H9 (cell line): ENCODE measurements around the gene DAB2IP. TPM values are rescaled to one million over a fixed set of nuclear protein-coding genes. Genes with fewer than 3 reads are reported as not detected.

Experiments
- DNase-seq: peaks from one replicate; pipeline ENCODE4 v3.0.0-alpha.2; 2017
- H2AFZ ChIP-seq: one replicate; pipeline ENCODE4 v1.6.1; 2013; ENCODE audit warnings: mild to moderate bottlenecking, low read length, control low read depth, moderate library complexity
- H2AK5ac ChIP-seq: 2 replicates; pipeline ENCODE4 v1.6.1; 2013; ENCODE audit warnings: low read length, control low read depth, mixed read lengths; ENCODE audit not compliant: insufficient read length
- H2BK120ac ChIP-seq: one replicate; pipeline ENCODE4 v1.6.1; 2013; ENCODE audit warnings: low read depth, mild to moderate bottlenecking, low read length, control low read depth, inconsistent platforms; ENCODE audit not compliant: poor library complexity, severe bottlenecking
- H2BK12ac ChIP-seq: 2 replicates; pipeline ENCODE4 v1.6.1; 2013; ENCODE audit warnings: low read length, control low read depth, mixed read lengths, low read depth; ENCODE audit not compliant: insufficient read length
- H2BK15ac ChIP-seq: 2 replicates; pipeline ENCODE4 v1.6.1; 2013; ENCODE audit warnings: low read depth, low read length, control low read depth
- H2BK20ac ChIP-seq: one replicate; pipeline ENCODE4 v1.6.1; 2013; ENCODE audit warnings: low read depth, mild to moderate bottlenecking, low read length, control low read depth, inconsistent platforms; ENCODE audit not compliant: poor library complexity, severe bottlenecking
- H2BK5ac ChIP-seq: 2 replicates; pipeline ENCODE4 v1.6.1; 2013; ENCODE audit warnings: low read length, control low read depth, mixed read lengths; ENCODE audit not compliant: insufficient read length
- H3K14ac ChIP-seq: 2 replicates; pipeline ENCODE4 v1.6.1; 2013; ENCODE audit warnings: low read length, control low read depth; ENCODE audit not compliant: insufficient read depth
- H3K18ac ChIP-seq: 2 replicates; pipeline ENCODE4 v1.6.1; 2013; ENCODE audit warnings: low read depth, mild to moderate bottlenecking, mixed read lengths, low read length, control low read depth; ENCODE audit not compliant: insufficient read length
- H3K23ac ChIP-seq: 2 replicates; pipeline ENCODE4 v1.6.1; 2013; ENCODE audit warnings: low read length, control low read depth, mixed read lengths, low read depth; ENCODE audit not compliant: insufficient read length
- H3K23me2 ChIP-seq: 2 replicates; pipeline ENCODE4 v1.6.1; 2013; ENCODE audit warnings: low read depth, mild to moderate bottlenecking, mixed read lengths, low read length, control low read depth; ENCODE audit not compliant: insufficient read length, poor library complexity, severe bottlenecking
- H3K27ac ChIP-seq: 2 replicates; pipeline ENCODE4 v1.5.1; 2013; ENCODE audit warnings: low read length, control low read depth, mixed read lengths, low read depth; ENCODE audit not compliant: insufficient read length
- H3K27me3 ChIP-seq: 2 replicates; pipeline ENCODE4 v1.6.1; 2013; ENCODE audit warnings: low read length, control low read depth, inconsistent platforms; ENCODE audit not compliant: insufficient read depth
- H3K4ac ChIP-seq: 2 replicates; pipeline ENCODE4 v1.6.1; 2013; ENCODE audit warnings: low read depth, mild to moderate bottlenecking, control low read depth, inconsistent platforms, low read length, moderate library complexity
- H3K4me1 ChIP-seq: 2 replicates; pipeline ENCODE4 v1.6.1; 2013; ENCODE audit warnings: low read length, control low read depth, inconsistent platforms; ENCODE audit not compliant: insufficient read depth
- H3K4me2 ChIP-seq: 2 replicates; pipeline ENCODE4 v1.6.1; 2013; ENCODE audit warnings: low read length, control low read depth, mixed read lengths; ENCODE audit not compliant: insufficient read length, insufficient read depth
- H3K56ac ChIP-seq: 2 replicates; pipeline ENCODE4 v1.6.1; 2013; ENCODE audit warnings: low read depth, mild to moderate bottlenecking, mixed read lengths, low read length, control low read depth; ENCODE audit not compliant: insufficient read length
- H3K79me1 ChIP-seq: 2 replicates; pipeline ENCODE4 v1.6.1; 2013; ENCODE audit warnings: low read depth, mild to moderate bottlenecking, moderate library complexity, low read length, control low read depth, inconsistent platforms; ENCODE audit not compliant: insufficient read depth, poor library complexity, severe bottlenecking
- H3K79me2 ChIP-seq: 2 replicates; pipeline ENCODE4 v1.6.1; 2013; ENCODE audit warnings: low read length, control low read depth, inconsistent platforms; ENCODE audit not compliant: insufficient read depth
- H3K9ac ChIP-seq: 2 replicates; pipeline ENCODE4 v1.6.1; 2013; ENCODE audit warnings: low read length, control low read depth, mixed read lengths; ENCODE audit not compliant: insufficient read length; ENCODE audit errors: extremely low read depth
- H3K9me3 ChIP-seq: one replicate; pipeline ENCODE4 v1.6.1; 2013; ENCODE audit warnings: low read depth, low read length, inconsistent platforms; ENCODE audit not compliant: control insufficient read depth
- H3T11ph ChIP-seq: one replicate; pipeline ENCODE4 v1.6.1; 2013; ENCODE audit warnings: mild to moderate bottlenecking, low read length, control low read depth, inconsistent platforms
- H4K20me1 ChIP-seq: one replicate; pipeline ENCODE4 v1.6.1; 2013; ENCODE audit not compliant: control insufficient read depth, insufficient read length, insufficient read depth
- H4K5ac ChIP-seq: 2 replicates; pipeline ENCODE4 v1.6.1; 2013; ENCODE audit warnings: low read depth, mild to moderate bottlenecking, mixed read lengths, low read length, control low read depth; ENCODE audit not compliant: insufficient read length
- H4K8ac ChIP-seq: replicated peaks from 2 replicates; pipeline ENCODE4 v1.6.1; 2013; ENCODE audit warnings: low read length, control low read depth, mixed read lengths, low read depth; ENCODE audit not compliant: insufficient read length
- H4K91ac ChIP-seq: 2 replicates; pipeline ENCODE4 v1.6.1; 2013; ENCODE audit warnings: low read depth, mild to moderate bottlenecking, moderate library complexity, mixed read lengths, low read length, control low read depth; ENCODE audit not compliant: insufficient read length
- H3K27ac Mint-ChIP-seq, 3 experiments: 2 replicates in 2 of 3; 3 replicates in 1 of 3; pipeline ENCODE4 v1.8.0; 2020 to 2021; ENCODE audit warnings: mixed read lengths in 3 of 3, mild to moderate bottlenecking in 1 of 3, moderate library complexity in 1 of 3
- H3K27me3 Mint-ChIP-seq: 2 replicates; pipeline ENCODE4 v1.8.0; 2021; ENCODE audit warnings: low read depth, mild to moderate bottlenecking, moderate library complexity, mixed read lengths
- H3K36me3 Mint-ChIP-seq, 3 experiments: 2 replicates in 2 of 3; 3 replicates in 1 of 3; pipeline ENCODE4 v1.8.0; 2020 to 2021; ENCODE audit warnings: low read depth in 3 of 3, mixed read lengths in 3 of 3; ENCODE audit not compliant: insufficient read depth in 1 of 3
- H3K4me1 Mint-ChIP-seq, 2 experiments: 2 replicates each; pipeline ENCODE4 v1.8.0; 2020; ENCODE audit warnings: mixed read lengths in 2 of 2
- H3K4me3 Mint-ChIP-seq, 2 experiments: 2 replicates in 1 of 2; 3 replicates in 1 of 2; pipeline ENCODE4 v1.8.0; 2020 to 2021; ENCODE audit warnings: mild to moderate bottlenecking in 2 of 2, mixed read lengths in 2 of 2, moderate library complexity in 1 of 2
- H3K9me3 Mint-ChIP-seq, 2 experiments: 2 replicates in 1 of 2; 3 replicates in 1 of 2; pipeline ENCODE4 v1.8.0; 2020; ENCODE audit warnings: mild to moderate bottlenecking in 2 of 2, mixed read lengths in 2 of 2, moderate library complexity in 1 of 2
- WGBS: extraction: QIAGEN DNeasy Blood & Tissue Kit; methylation state at CpG from one replicate; pipeline ENCODE4 v1.1.7; 2013; ENCODE audit warnings: missing lambda C conversion rate, low lambda C conversion rate, mixed read lengths; ENCODE audit not compliant: insufficient read length; ENCODE audit errors: extremely low coverage; 5-methylcytosine and 5-hydroxymethylcytosine counted together
- total RNA-seq: library from RNA; stranded (reverse); gene quantifications from 2 replicates; pipeline ENCODE4 v1.2.1, GENCODE V29; 2021
- TF ChIP-seq, protein P1 (sequence below): fragments of 200-600 bp; sonication (generic); conservative IDR thresholded peaks from 3 replicates; pipeline ENCODE4 v1.8.0; 2021; ENCODE audit warnings: antibody characterized with exemption, mild to moderate bottlenecking

The DAB2IP gene
- total RNA-seq, 1 experiment from 2014 or later: 22.6 TPM

DNA sequence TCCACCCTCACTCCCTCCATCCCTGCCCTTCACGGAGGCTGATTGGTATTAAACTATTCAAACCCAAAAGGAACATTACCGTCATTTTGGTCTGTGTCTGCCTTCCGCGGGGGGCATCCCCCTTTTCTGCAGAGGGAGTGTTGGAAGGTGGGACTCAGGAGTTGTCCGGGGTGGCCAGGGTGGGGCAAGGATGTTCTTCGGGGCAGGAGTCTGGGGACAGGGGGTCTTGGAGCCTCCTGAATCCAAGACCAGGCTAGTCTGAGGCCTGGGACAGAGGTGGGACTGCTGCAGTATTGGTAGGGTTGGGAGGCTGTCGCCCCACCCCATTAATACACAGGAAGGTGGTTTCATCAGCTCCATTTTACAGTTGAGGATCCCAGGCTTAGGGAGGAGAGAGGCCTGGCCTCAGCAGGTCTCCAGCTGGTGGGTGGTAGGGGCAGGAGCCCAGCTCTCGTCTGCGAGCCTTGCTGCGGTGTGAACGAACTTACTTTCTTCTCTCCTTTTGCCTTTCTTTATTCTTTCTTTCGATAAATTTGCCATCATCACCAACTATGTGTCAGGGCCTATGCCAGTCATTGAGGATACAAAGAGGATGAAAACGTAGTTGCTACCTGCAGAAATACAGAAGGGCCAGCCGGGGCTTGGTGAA lies 33.8 kb downstream of the DAB2IP start:
- no peak overlapping the region for H2BK120ac ChIP-seq
- H4K8ac ChIP-seq: no peak overlapping the region
- no peak overlapping the region for H2BK12ac ChIP-seq
- no peak overlapping the region for H2BK20ac ChIP-seq
- no peak overlapping the region for H3K27ac Mint-ChIP-seq
- H4K20me1 ChIP-seq: peaks cover 3% of the 10 kb centered on the region
- peaks cover 15 to 24% of the 10 kb centered on the region in 2 experiments for H3K4me1 Mint-ChIP-seq
- no peak overlapping the region for H2BK15ac ChIP-seq
- H3K56ac ChIP-seq: no peak overlapping the region
- no peak overlapping the region for H3K4ac ChIP-seq
- WGBS: no CpG with 5 or more reads among the region's 14 CpGs
- no peak overlapping the region for H3K4me2 ChIP-seq
- no peaks in the 10 kb centered on the region for H3K79me2 ChIP-seq
- no peak overlapping the region for H2AK5ac ChIP-seq
- H3K9ac ChIP-seq: no peak overlapping the region
- H3K9me3 ChIP-seq: no peaks in the 10 kb centered on the region
- no peak overlapping the region for H4K5ac ChIP-seq
- TF ChIP-seq, protein P1, sequence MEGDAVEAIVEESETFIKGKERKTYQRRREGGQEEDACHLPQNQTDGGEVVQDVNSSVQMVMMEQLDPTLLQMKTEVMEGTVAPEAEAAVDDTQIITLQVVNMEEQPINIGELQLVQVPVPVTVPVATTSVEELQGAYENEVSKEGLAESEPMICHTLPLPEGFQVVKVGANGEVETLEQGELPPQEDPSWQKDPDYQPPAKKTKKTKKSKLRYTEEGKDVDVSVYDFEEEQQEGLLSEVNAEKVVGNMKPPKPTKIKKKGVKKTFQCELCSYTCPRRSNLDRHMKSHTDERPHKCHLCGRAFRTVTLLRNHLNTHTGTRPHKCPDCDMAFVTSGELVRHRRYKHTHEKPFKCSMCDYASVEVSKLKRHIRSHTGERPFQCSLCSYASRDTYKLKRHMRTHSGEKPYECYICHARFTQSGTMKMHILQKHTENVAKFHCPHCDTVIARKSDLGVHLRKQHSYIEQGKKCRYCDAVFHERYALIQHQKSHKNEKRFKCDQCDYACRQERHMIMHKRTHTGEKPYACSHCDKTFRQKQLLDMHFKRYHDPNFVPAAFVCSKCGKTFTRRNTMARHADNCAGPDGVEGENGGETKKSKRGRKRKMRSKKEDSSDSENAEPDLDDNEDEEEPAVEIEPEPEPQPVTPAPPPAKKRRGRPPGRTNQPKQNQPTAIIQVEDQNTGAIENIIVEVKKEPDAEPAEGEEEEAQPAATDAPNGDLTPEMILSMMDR: no peak
- no peak overlapping the region for H3K23ac ChIP-seq
- no peak overlapping the region for H3K18ac ChIP-seq
- no peak overlapping the region for H4K91ac ChIP-seq
- DNase-seq: no peak
- H3K27ac ChIP-seq: no peak overlapping the region
- no peak overlapping the region for H2AFZ ChIP-seq
- peaks cover 6% of the 10 kb centered on the region for H3K27me3 Mint-ChIP-seq
- no peaks in the 10 kb centered on the region for H3K23me2 ChIP-seq
- no peak overlapping the region for H3K14ac ChIP-seq
- H3K36me3 Mint-ChIP-seq: peaks cover 0 to 12% (median 2%) of the 10 kb centered on the region in 3 experiments; a peak in 3 of 7 replicates
- H3K4me3 Mint-ChIP-seq: no peak overlapping the region; a peak in 1 of 5 replicates
- H3K27me3 ChIP-seq: no peaks in the 10 kb centered on the region
- H3K9me3 Mint-ChIP-seq: no peaks in the 10 kb centered on the region
- peaks cover 3% of the 10 kb centered on the region; the same call in 1 of the 2 replicates for H3K4me1 ChIP-seq
- no peaks in the 10 kb centered on the region for H3K79me1 ChIP-seq
- H2BK5ac ChIP-seq: no peak overlapping the region
- H3T11ph ChIP-seq: no peak overlapping the region
